T-helper 1 cell treated with Interleukin-12 subunit alpha and Interleukin-12 subunit beta and Interleukin-4 antibody, amounts not matched to agents 30 ng/mL and 1 ng/mL, for 36 hours (primary cell): ENCODE measurements around the gene TRNP1. TPM values are rescaled to one million over a fixed set of nuclear protein-coding genes. Genes with fewer than 3 reads are reported as not detected.

Experiments used
- intact Hi-C: fragments of 100-400 bp; cut with micrococcal nuclease; formaldehyde crosslinking; loops from one replicate; pipeline ENCODE4 v1.15.1; 2024
- total RNA-seq: library from RNA; stranded (reverse); gene quantifications from 2 replicates; pipeline ENCODE4 v1.2.3, GENCODE V29; 2022

TRNP1 gene
- total RNA-seq, 1 donor from 2014 or later = 0.32 TPM

GRCh38 chr1:26972390-26972789 is 21.1 kb upstream of the TRNP1 start:
- intact Hi-C loops = no loop called here

DNA sequence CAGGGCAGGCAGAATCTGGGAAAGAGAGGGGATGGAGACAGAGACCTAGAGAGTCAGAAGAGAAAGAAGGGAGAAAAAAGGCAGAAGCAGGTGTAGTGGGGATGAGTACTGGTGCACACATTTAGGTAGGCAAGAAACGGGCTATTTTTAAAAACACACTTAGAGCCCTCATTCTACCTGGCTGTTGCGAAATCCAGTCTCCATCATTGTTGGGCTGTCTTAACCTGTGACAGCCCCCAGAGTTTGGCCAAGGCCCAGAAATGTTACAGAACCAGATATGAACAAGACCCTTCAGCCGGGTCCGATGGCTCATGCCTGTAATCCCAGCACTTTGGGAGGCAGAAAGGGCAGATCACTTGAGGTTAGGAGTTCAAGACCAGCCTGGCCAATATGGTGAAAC is 20.7 kb upstream of the TRNP1 start:
- intact Hi-C loops = no loop called here

DNA sequence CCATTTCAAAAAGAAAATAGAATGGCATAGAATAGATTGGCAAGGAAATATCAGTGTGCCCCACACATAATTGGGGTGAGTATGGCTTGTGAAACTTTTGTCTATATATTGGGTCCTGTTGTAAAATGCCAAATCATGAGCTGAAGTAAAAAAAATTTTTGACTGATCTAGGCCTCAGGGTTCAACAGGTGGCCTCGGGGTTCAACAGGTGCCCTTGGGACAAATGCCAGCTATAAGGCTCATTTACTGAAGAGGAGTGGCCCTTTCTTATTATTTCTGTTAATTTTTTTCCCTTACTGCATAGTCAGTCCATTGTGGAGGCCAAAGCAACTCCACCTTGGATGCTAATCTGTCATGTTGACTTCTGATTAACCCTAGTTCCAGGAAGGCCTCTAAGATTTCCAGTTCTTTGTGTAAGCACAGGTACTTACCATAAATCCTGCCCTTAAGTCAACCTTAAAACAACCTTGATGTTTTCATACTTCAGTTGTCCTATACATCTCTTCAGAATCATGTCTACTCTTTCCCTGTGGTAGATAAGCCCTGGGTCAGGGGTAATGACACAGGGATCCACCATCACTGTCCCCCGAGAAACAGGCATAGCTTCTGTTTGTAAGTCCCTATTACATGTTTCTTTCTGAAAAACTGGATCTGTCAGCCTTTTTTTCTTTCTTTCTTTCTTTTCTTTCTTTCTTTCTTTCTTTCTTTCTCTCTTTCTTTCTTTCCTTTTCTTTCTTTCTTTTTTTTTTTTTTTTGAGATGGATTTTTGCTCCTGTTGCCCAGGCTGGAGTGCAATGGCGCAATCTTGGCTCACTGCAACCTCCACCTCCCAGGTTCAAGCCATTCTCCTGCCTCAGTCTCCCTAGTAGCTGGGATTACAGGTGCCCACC is 16.6 kb upstream of the TRNP1 start:
- intact Hi-C loops = no loop called here

DNA sequence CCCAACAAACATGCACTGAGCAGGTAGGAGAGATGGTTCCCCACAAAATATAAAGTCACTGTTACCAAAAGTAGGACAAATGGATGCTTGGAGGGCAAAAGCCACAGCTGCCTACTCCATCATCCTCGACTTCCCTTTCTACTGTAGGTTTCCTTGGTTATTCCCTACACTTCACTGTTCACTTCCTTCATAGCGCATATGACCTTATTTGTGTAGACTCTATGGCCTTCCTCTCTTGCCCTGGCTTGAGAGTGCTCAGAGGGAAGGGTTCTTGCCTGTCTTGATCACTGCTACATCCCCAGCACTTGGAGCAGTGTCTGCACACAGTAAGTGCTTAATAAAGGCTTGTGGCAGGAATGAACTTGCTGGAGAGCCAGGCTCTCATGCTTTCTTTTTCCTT is 14.6 kb upstream of the TRNP1 start:
- intact Hi-C loops = no loop called here

GRCh38 chr1:26981146-26981846 is 12.2 kb upstream of the TRNP1 start:
- intact Hi-C loops = no loop called here

DNA sequence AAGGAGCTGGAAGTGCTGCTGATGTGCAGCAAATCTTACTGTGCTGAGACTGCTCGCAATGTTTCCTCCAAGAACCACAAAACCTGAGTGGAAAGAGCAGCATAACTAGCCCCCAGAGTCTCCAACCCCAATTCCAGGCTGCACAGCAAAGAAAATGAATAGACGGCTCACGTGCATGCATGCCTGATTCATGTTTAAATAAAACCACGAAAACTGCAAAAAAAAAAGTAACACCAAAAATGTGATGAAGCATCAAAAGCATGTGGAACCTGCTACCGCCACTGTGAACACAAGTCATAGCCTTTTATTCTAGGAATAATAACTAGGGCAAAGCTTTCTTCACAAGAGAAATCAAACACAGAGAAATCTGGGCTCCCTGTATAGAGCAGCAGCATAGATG is 9.6 kb upstream of the TRNP1 start:
- intact Hi-C loops = no loop called here

DNA sequence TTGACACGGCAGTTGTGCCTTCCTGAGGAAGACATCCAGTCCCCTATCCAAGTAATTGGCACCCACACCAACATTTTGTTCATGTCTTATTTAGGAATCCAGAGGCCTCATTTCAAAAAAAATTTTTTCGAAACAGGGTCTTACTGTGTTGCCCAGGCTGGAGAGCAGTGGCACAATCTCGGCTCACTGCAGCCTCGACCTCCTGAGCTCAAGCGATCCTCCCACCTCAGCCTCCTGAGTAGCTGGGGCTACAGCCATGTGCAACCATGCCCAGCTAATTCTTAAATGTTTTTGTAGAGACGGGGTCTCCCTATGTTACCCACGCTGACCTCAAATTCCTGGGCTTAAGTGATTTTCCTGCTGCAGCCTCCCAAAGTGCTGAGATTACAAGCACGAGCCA is 9.2 kb upstream of the TRNP1 start:
- intact Hi-C loops = no loop called here

DNA sequence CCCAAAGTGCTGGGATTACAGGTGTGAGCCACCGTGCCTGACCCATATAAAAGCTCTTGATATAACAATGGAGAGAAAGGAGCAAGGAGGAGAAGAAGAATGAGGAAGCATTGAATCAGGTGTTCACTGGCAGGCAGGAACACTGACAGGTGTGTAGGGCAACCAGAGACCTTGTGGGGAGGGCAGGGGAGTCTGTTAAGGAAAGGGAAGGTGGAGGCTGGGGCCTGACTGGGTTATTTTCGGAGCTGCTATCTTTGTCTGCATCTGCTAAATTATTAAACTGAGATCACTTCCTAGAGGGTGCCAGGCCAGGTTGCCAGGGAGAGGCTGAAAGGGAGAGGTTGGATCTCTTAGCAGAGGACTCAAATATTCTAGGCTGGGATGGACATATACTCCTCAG is 6.8 kb upstream of the TRNP1 start:
- intact Hi-C loops = no loop called here

DNA sequence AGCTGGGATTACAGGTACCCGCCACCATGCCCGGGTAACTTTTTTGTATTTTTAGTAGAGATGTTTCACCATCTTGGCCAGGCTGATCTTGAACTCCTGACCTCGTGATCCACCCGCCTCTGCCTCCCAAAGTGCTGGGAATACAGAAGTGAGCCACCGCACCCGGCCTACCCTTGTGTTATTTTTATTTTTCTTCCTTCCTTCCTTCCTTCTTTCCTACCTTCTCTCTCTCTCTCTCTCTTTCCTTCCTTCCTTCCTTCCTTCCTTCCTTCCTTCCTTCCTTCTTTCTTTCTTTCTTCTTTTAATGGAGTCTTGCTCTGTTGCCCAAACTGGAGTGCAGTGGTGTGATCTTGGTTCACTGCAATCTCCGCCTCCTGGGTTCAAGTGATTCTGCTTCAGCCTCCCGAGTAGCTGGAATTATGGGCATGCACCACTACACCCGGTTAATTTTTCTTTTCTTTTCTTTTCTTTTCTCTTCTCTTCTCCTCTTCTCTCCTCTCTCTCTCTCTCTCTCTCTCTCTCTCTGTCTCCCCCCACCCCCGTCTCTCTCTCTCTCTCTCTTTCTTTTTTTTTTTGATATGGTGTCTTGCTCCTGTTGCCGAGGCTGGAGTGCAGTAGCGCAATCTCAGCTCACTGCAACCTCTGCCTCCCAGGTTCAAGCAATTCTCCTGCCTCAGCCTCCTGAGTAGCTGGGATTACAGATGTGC is 3.9 kb upstream of the TRNP1 start:
- intact Hi-C loops = loop anchor here (5.0 to 10.0 kb wide), 2 partner anchors 87 to 205 kb away; partner anchors contain the start of genes GPATCH3 and PIGV

DNA sequence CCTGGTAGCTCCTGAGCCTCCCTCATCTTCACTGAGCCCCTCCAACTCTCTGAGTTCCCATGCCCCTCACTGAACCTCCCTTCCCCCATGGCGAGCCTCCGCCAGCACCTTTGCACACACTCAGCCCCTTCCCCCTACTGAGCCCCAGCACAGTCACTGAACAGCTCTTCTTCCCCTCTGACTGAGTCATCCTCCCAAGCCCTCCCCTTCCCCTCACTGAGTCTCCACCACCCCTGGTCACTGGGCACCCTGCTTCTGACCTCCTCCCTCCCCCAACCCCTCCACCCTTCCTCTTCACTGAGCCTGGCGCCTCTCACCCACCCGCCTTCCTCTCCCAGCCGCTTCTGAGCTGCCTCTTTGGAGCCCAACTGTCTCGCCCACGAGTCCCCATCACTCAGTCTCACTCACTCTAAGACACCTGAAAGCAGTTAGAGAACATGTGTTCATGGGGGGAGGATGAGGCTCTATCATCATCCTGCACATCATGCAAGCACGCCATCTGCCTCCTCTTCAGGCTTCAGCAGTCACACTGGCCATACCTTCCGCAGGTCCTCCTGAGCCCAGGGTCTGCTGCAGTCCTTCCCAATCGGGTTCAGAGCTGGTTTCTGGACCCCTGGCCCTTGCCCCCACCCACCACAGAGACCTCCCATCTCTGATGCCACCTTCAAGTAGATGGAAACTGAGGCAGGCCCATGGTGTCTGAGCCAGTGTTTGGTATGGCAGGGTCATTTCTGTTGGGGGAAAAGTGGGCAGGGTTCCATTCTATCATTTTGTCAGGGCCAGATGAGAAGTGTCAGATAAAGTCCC is 2.0 kb upstream of the TRNP1 start:
- intact Hi-C loops = loop anchor here (5.0 to 10.0 kb wide), 2 partner anchors 89 to 207 kb away; partner anchors contain the start of genes GPATCH3 and PIGV

GRCh38 chr1:26994020-26994786 is 711 bp downstream of the TRNP1 start:
- intact Hi-C loops = loop anchor here (5.0 to 10.0 kb wide), 2 partner anchors 92 to 209 kb away; partner anchors contain the start of genes GPATCH3 and PIGV

- intact Hi-C loops = loop anchor here (5.0 to 10.0 kb wide), 2 partner anchors 93 to 210 kb away; partner anchors contain the start of genes GPATCH3 and PIGV
Measured at GRCh38 chr1:26994787-26995517, 1.5 kb downstream of the TRNP1 start.

GRCh38 chr1:26996024-26996423 is 2.5 kb downstream of the TRNP1 start:
- intact Hi-C loops = loop anchor here (10.0 kb wide), 1 partner anchor 211 kb away; the partner anchor contains the start of gene PIGV

GRCh38 chr1:26996665-26997064 is 3.2 kb downstream of the TRNP1 start:
- intact Hi-C loops = loop anchor here (1.0 to 10.0 kb wide), 6 partner anchors 29 to 212 kb away; partner anchors contain the start of genes PIGV and SLC9A1

DNA sequence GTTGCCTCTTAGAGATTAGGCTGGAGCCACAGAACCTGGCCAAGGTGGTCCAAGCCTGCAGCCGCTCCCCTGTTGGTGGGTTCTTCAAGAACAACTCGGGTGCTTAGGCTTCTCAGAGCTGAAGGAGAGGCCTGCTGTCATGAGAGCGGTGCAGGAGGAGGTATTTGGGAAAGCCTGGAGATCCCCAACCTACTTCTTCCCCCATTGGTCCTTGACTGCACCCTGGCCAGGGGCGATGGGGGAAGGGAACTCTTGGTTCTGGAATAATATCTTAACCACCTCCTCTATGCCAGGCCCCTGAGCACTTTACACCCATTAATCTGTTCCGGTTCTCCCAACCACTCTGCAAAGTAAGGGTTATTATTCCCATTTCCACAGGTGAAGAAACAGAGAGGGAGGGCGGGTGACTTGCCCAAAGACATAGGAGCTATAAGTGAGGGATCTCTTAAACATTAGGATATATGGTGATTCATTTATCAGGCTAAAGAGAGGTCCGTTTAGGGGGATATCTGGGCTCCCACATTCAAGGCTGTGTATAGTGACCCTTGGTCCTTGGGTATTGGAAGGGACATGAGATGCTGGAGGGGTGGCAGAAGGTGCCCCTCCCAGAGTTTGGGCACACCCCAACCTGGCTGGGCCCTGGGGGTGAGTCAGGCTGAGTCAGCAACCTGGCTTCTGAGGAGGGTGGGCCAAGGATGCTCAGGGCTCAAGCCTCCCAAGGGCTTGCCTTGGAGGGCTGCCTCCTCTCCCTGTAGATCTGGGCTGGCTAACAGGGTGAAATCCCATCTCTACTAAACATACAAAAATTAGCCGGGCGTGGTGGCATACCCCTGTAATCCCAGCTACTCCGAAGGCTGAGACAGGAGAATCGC is 5.2 kb downstream of the TRNP1 start:
- intact Hi-C loops = loop anchor here (10.0 kb wide), 1 partner anchor 214 kb away; the partner anchor contains the start of gene PIGV

GRCh38 chr1:26999440-26999987 is 6.0 kb downstream of the TRNP1 start:
- intact Hi-C loops = loop anchor here (10.0 kb wide), 1 partner anchor 215 kb away; the partner anchor contains the start of gene PIGV

GRCh38 chr1:27000090-27000816 is 6.8 kb downstream of the TRNP1 start:
- intact Hi-C loops = no loop called here
